OCI-LY3 (cell line): ENCODE results near the gene BCL2L12.

Source experiments
- CTCF ChIP-seq: fragments of 200-600, 300-600 bp; sonication (generic); IDR thresholded peaks from 2 replicates; pipeline ENCODE4 v1.5.1; 2014; ENCODE audit warnings: antibody characterized with exemption, low read length, low read depth
- EZH2phosphoT487 ChIP-seq: fragments of 200-600 bp; shearing (Covaris generic); IDR thresholded peaks from 2 replicates; pipeline ENCODE4 v1.6.1; 2018; ENCODE audit warnings: antibody characterized with exemption, mixed run types, low read depth

- TF ChIP-seq CTCF, result no peak
- no peak for TF ChIP-seq EZH2phosphoT487
These were observed 40.5 kb upstream of the BCL2L12 start for GRCh38 chr19:49624967-49625910.
